Stomach (tissue), 9 donors: ENCODE data around the gene BCAS3. TPM values are rescaled to one million over a fixed set of nuclear protein-coding genes. Genes with fewer than 3 reads are reported as not detected.
A peak's percentile ranks its signal among the peaks of the same experiment; 100 is the strongest.

Experiments
- DNase-seq, 2 donors: peaks; one replicate each; pipeline versions ENCODE4 v3.0.0 to v3.0.0-alpha.2; 2013 to 2019
- H3K27ac ChIP-seq, 5 donors: fragments of 200-600 bp in 4 of 5; sonication (generic) in 4 of 5; one replicate each; pipeline ENCODE4 v1.5.1; 2013 to 2019; ENCODE audit warnings: mild to moderate bottlenecking in 1 of 5, moderate library complexity in 1 of 5
- H3K27me3 ChIP-seq, 3 donors: fragments of 200-600 bp; sonication (generic); one replicate each; pipeline ENCODE4 v1.5.1; 2017 to 2019; ENCODE audit warnings: mixed run types in 1 of 3
- H3K36me3 ChIP-seq, 4 donors: fragments of 200-600 bp; sonication (generic); 1 replicate in 3 of 4; 2 replicates in 1 of 4; pipeline ENCODE4 v1.5.1; 2016 to 2019
- H3K4me1 ChIP-seq, 4 donors: fragments of 200-600 bp; sonication (generic); one replicate each; pipeline ENCODE4 v1.5.1; 2016 to 2019
- H3K4me3 ChIP-seq, 4 donors: fragments of 200-600 bp; sonication (generic) in 3 of 4; one replicate each; pipeline ENCODE4 v1.5.1; 2016 to 2019; ENCODE audit warnings: mild to moderate bottlenecking in 1 of 4
- H3K9me3 ChIP-seq, 4 donors: fragments of 200-600 bp; sonication (generic); one replicate each; pipeline ENCODE4 v1.5.1; 2016 to 2019
- EP300 ChIP-seq: sonication (generic); formaldehyde crosslinking; IDR thresholded peaks from one replicate; pipeline ENCODE4 v1.6.1; 2017; ENCODE audit warnings: antibody characterized with exemption
- POLR2A ChIP-seq, 4 donors: fragments of 450-650 bp; IDR thresholded peaks; one replicate each; pipeline ENCODE4 v1.6.1; 2016; ENCODE audit warnings: antibody characterized with exemption in 4 of 4, control low read depth in 2 of 4, mild to moderate bottlenecking in 1 of 4, moderate library complexity in 1 of 4
- POLR2AphosphoS5 ChIP-seq, 3 donors: sonication (generic); formaldehyde crosslinking; IDR thresholded peaks; one replicate each; pipeline ENCODE4 v1.6.1; 2016; ENCODE audit warnings: antibody characterized with exemption in 3 of 3
- WGBS, 5 donors: extraction: QIAGEN DNeasy Blood & Tissue Kit in 3 of 5; methylation state at CpG; one replicate each; pipeline versions ENCODE4 v1.1.5 to v1.1.7; 2013 to 2018; 5-methylcytosine and 5-hydroxymethylcytosine counted together
- intact Hi-C: fragments of 100-400 bp; cut with DNase I; formaldehyde crosslinking; loops from one replicate; pipeline ENCODE4 v1.15.1; 2023; ENCODE audit warnings: low total_unique reads
- polyA plus RNA-seq, 3 donors: library from polyadenylated mRNA; stranded (reverse); fragments of 200-250 nt; gene quantifications; one replicate each; pipeline ENCODE4 v1.2.3, GENCODE V29; 2013
- total RNA-seq, 5 donors: library from RNA; depleted of rRNA; stranded (reverse); fragments of >200 nt; gene quantifications; one replicate each; pipeline versions ENCODE4 v1.1.0 to v1.2.3, GENCODE V29; 2014 to 2016
- TF ChIP-seq, protein P1 (sequence below), 7 experiments: fragments of 450-650 bp in 4 of 7; fragments of 200-600 bp in 3 of 7; sonication (generic) in 3 of 7; IDR thresholded peaks; one replicate each; pipeline ENCODE4 v1.5.1; 2016 to 2019; ENCODE audit warnings: antibody characterized with exemption in 7 of 7, control low read depth in 2 of 7, mild to moderate bottlenecking in 1 of 7
- donor health status: healthy with polysubstance abuse.
- donor health status: Bipolar disorder and iron deficiency.
- donor health status: healthy.

Gene BCAS3
- total and polyA plus RNA-seq, 8 donors: 4.9 to 150 (median 25.3) TPM

DNA sequence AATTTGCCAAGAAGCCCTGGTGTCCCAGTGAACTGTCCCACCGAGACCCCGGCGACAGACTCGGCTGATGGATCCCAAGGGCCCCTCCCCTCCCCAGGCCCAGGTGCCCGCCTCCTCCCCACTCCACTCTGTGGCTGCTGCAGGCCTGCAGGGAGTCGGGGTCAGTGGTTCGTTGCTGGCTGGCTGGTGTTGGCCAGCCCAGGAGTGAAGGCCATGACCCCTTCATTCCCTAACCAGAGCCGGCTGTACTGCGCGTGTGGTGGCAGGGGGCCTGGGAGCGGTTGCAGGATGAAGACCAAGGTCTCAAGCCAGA lies 712.8 kb downstream of the BCAS3 start:
- no peak for TF ChIP-seq EP300
- H3K4me3 ChIP-seq: no peak overlapping the region
- peak overlapping the region in 1 of 5 donors; percentile 32 for H3K27ac ChIP-seq
- H3K36me3 ChIP-seq: peaks cover 0 to 6% (median 0%) of the 10 kb centered on the region in 4 donors
- WGBS, 5 donors: 79 to 90% (median 90%) methylated on average over 11 of the region's 11 CpGs; no CpG with 5 or more reads in 1 of the 5 donors
- peaks cover 4 to 13% (median 9%) of the 10 kb centered on the region in 4 donors for H3K4me1 ChIP-seq
- DNase-seq: no peak
- H3K27me3 ChIP-seq: peaks cover 0 to 39% (median under 1%) of the 10 kb centered on the region in 3 donors
- no peaks in the 10 kb centered on the region for H3K9me3 ChIP-seq
- intact Hi-C loops: loop anchor here (10.0 kb wide), 1 partner anchor 406 kb away; no protein-coding TSS in a partner anchor

DNA sequence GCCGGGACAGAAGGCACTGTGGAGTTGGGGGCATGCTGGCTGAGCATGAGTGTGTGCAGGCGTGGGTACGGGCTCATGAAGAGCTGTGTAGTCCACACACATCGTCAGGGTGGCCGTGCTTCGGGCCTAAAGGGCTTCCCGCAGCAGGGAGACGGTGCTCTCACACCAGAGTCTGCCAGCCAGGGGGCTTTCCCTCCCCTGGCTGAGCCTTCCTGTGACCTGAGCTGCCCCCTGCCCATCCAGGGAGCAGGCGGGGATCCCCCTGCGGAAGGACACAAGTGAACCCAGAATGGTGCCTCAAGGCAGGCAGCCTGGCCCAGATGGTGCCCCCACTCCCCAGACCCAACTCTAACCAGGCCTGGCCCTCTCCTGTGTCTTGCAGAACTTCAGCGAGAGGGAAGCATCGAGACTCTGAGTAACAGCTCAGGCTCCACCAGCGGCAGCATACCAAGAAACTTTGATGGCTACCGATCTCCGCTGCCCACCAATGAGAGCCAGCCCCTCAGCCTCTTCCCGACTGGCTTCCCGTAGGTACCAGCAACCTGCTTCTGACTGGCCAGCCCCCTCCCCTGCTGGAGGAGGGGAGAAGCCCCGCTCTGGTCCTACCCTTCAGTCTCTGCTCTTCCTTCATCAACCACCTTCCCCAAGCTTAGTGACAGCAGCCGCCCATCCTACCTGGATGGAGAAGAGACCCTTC lies 714.1 kb downstream of the BCAS3 start:
- TF ChIP-seq, protein P1, sequence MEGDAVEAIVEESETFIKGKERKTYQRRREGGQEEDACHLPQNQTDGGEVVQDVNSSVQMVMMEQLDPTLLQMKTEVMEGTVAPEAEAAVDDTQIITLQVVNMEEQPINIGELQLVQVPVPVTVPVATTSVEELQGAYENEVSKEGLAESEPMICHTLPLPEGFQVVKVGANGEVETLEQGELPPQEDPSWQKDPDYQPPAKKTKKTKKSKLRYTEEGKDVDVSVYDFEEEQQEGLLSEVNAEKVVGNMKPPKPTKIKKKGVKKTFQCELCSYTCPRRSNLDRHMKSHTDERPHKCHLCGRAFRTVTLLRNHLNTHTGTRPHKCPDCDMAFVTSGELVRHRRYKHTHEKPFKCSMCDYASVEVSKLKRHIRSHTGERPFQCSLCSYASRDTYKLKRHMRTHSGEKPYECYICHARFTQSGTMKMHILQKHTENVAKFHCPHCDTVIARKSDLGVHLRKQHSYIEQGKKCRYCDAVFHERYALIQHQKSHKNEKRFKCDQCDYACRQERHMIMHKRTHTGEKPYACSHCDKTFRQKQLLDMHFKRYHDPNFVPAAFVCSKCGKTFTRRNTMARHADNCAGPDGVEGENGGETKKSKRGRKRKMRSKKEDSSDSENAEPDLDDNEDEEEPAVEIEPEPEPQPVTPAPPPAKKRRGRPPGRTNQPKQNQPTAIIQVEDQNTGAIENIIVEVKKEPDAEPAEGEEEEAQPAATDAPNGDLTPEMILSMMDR (IDR thresholded peaks at IDR 0.05): no peak
- TF ChIP-seq POLR2AphosphoS5 (IDR thresholded peaks at IDR 0.05): no peak
- TF ChIP-seq EP300: no peak
- TF ChIP-seq POLR2A (IDR thresholded peaks at IDR 0.05): no peak
- H3K4me3 ChIP-seq: no peak overlapping the region
- H3K27ac ChIP-seq: no peak overlapping the region
- no peak for DNase-seq
- peaks cover 0 to 6% (median 0%) of the 10 kb centered on the region in 4 donors for H3K36me3 ChIP-seq
- peaks cover 7 to 52% (median 14%) of the 10 kb centered on the region in 3 donors for H3K27me3 ChIP-seq
- 90 to 96% (median 92%) methylated on average over 10 to 19 of the region's 19 CpGs for WGBS, 5 donors
- H3K4me1 ChIP-seq: peaks cover 5 to 26% (median 20%) of the 10 kb centered on the region in 4 donors
- intact Hi-C loops: loop anchor here (10.0 kb wide), 1 partner anchor 407 kb away; no protein-coding TSS in a partner anchor
- no peaks in the 10 kb centered on the region for H3K9me3 ChIP-seq

DNA sequence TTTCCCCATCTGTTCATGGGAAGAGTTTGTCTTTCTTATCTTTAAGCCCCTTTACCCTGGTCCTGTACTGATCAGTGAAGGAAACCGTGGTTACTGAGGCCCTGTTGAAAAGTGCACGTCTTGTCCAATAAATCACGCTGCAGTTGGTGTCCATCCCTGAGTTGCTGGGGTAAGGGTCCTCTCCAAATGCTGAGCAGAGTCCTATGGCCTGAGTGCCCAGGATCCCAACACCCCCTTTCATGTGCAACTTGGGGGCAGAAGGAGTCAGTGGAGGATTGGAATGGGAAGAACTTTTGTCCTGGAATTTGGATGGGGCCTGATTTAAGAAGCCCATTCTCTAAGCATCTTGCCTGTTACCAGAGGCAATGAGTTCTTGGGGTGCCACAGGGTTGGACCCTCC lies 715.0 kb downstream of the BCAS3 start:
- Histone ChIP-seq H3K27ac (no peak overlapping the region), H3K4me3 (no peak overlapping the region), H3K9me3 (no peaks in the 10 kb centered on the region), H3K4me1 (peaks cover 15 to 35% (median 29%) of the 10 kb centered on the region in 4 donors), H3K27me3 (peaks cover 13 to 61% (median 23%) of the 10 kb centered on the region in 3 donors), H3K36me3 (peaks cover 0 to 6% (median 0%) of the 10 kb centered on the region in 4 donors)
- intact Hi-C loops: loop anchor here (10.0 kb wide), 1 partner anchor 408 kb away; no protein-coding TSS in a partner anchor
- 88 to 98% (median 89%) methylated on average over 3 of the region's 3 CpGs for WGBS, 5 donors
- DNase-seq: no peak
- TF ChIP-seq POLR2AphosphoS5 (IDR thresholded peaks at IDR 0.05): no peak
- TF ChIP-seq, protein P1 (IDR thresholded peaks at IDR 0.05): no peak
- TF ChIP-seq EP300: no peak
- TF ChIP-seq POLR2A (IDR thresholded peaks at IDR 0.05): no peak

DNA sequence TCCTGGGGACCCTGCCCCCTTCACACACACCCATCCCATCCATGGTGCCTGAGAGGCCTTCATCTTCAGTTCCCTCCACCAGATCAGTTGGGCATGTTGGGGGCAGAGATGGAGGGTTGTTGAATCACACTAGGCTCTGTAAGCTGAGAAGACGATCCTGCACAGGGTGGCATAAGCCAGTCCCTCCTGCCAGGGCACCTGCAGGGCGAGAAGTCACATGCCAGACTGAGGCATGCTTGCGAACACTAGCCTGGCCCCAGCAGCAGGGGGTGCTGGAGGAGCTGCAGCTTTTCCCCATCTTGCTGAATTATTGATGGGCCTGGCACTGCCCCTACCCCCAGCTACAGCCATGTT lies 715.9 kb downstream of the BCAS3 start:
- DNase-seq: no peak
- Histone ChIP-seq H3K27ac (no peak overlapping the region), H3K9me3 (no peaks in the 10 kb centered on the region), H3K4me1 (peaks cover 16 to 44% (median 37%) of the 10 kb centered on the region in 4 donors), H3K4me3 (no peak overlapping the region), H3K27me3 (peaks cover 19 to 70% (median 32%) of the 10 kb centered on the region in 3 donors), H3K36me3 (peaks cover 0 to 6% (median 0%) of the 10 kb centered on the region in 4 donors)
- intact Hi-C loops: loop anchor here (10.0 kb wide), 1 partner anchor 409 kb away; no protein-coding TSS in a partner anchor
- 73 to 97% (median 79%) methylated on average over 3 of the region's 3 CpGs for WGBS, 5 donors
- no peak for TF ChIP-seq EP300
- TF ChIP-seq POLR2A (IDR thresholded peaks at IDR 0.05): no peak
- TF ChIP-seq, protein P1 (IDR thresholded peaks at IDR 0.05): no peak
- no peak for TF ChIP-seq POLR2AphosphoS5 (IDR thresholded peaks at IDR 0.05)
